Kidney tubule cell (primary cell): ENCODE data around the gene CYP2E1.
A peak's percentile ranks its signal among the peaks of the same experiment; 100 is the strongest.
"Not testable (repeated sequence)": the region's sequence is repeated elsewhere in the genome, so short reads cannot be mapped to it uniquely, and the experiment has no call there.

ENCODE experiments used
- DNase-seq: peaks from one replicate; pipeline ENCODE4 v3.0.0-alpha.2; 2018; ENCODE audit warnings: low spot score

The CYP2E1 gene

DNA sequence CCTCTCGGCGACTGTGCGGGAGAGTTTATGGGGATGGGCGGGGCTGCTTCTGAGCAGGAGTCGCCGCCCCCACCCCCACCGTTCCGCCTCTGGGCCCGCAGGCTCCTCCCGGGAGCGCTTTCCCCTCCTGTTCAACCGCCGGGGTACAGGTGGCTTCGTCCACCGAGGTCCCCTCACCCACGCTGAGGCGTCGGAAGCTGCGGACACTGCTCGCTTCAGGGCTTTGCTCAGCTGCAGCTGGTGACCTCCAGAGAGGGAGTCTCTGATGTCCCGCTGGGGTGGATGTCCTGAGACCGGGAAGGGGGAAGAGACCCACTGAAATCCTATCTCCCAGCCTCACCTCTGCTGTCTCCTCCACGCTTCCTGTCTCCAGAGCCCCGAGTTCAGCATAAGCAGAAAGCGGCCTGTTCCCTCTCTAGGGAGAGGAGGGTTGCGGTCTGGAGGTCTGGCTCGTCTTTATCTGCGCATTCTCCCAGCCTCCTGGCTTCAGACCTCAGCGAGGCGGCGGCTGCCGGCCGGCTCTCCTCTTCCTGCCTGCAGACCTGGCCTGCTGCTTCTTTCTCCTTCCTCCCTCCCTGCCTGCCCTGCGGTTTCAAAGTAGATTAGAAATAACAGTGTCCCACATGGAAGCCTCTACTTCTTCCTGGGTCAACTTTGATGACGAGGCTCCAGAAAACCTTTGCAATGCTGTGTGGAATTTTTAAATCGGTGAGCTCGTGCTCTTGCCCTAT, 1.8 kb downstream of the CYP2E1 start:
- DNase-seq = peak; percentile 32

DNA sequence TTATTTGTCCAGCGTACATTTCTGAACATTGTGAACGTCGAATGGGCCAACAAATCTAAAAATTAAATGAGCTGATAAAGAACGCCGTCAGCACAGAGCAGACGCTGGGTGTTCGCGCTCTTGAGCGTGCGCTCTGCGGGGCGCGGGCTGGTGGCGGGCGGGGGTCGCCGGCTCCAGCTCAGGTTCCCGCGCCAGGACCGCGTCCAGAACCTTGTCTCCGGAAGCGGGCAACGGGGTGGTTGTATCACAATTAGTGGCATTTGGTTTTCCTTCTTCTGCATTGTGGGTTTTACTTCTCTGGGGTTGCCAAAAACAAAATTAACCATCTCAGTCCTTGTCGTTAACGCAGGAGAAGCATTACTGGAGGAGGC, 2.4 kb downstream of the CYP2E1 start:
- no peak for DNase-seq

DNA sequence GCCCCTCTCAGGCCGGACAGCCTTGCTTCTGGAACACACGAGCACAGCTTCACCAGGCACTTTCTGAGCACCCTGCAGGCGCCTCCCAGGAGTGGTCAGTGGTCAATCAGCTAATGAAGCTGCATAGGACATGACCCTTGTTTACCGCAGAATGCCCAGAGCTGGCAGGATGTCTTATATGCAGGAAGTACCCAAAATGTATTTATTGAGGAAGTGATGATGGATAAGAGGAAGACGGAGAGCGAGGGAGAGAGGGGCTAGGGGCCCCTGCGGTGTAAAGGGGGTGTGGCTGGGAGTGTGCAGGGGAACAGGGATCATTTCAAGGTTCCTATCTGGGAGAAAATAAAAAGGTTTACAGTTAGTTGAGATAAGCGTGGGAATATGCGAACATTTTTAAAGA, 3.3 kb downstream of the CYP2E1 start:
- DNase-seq = no peak

GRCh38 chr10:133532871-133533270, 5.7 kb downstream of the CYP2E1 start:
- no peak for DNase-seq

- no peak for DNase-seq
These were observed 7.3 kb downstream of the CYP2E1 start for GRCh38 chr10:133534417-133534816.

- no peak for DNase-seq
These were observed 9.0 kb downstream of the CYP2E1 start for GRCh38 chr10:133536198-133536597.

GRCh38 chr10:133537546-133538545, 10.7 kb downstream of the CYP2E1 start:
- DNase-seq = peak; percentile 69

DNA sequence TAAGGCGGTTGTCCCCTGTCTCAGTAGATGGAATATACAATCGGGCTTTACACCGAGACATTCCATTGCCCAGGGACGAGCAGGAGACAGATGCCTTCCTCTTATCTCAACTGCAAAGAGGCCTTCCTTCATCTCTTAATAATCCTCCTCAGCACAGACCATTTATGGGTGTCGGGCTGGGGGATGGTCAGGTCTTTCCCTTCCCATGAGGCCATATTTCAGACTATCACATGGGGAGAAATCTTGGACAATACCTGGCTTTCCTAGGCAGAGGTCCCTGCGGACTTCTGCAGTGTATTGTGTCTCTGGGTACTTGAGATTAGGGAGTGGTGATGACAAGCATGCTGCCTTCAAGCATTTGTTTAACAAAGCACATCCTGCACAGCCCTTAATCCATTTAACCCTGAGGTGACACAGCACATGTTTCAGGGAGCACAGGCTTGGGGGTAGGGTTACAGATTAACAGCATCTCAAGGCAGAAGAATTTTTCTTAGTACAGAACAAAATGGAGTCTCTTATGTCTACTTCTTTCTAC, 14.3 kb downstream of the CYP2E1 start:
- DNase-seq = not testable (repeated sequence)

GRCh38 chr10:133544506-133544905, 17.3 kb downstream of the CYP2E1 start:
- no peak for DNase-seq

DNA sequence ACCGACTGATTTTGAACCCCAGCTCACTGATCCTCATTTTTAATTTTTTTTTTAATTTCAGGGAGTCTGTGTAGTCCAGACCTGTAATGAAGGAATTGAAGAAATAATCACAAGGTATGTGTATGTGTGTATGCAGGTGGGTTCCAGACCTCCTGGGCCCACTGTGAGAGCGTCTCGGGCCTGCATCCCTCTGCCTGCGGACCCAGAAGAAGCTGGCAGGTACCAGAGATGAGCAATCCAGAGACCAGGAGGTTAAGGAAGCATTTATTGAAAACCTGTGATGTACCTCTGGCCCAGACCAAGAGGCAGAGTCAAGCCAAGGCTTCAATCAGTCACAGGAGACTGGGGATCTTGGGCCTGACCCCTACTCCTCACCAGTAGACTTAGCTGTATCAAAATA, 27.4 kb downstream of the CYP2E1 start:
- no peak for DNase-seq

DNA sequence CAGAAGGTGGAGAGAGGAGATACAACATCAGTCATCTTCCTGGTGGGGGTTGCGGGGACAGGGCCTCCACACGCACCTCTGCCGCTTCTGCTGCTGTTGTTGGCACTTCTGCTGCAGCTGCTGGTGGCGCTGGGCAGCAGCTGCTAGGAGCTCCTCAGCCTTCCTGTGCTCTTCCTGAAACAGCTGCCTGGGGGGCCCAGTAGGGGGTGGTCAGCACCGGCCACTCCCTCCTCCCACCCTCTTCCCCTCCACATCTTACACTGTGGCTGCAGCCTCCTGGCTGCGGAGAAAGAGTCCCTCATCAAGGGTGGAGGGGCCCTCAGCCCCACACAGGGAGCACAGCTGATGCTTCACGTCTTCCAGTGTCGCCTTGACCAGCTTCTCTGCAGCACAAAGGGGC, 28.4 kb downstream of the CYP2E1 start:
- no peak for DNase-seq

DNA sequence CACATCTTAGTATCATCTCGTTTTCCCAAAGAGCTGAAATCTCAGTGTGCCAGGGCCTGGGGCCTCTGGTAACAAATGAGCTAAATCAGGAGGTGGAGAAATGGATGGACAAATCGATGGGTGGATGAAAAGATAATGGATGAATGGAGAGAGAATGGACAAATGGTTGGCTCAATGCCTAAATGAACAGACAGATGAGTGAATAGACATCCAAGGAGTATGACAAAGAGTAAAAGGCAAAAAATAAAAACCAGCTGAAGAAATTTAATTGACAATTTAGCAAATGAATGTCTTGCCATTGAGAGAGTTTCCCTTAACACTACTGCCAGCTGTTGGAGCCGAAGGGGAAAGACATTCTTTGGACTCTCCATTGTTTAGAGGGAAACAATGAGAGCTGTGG, 30.2 kb downstream of the CYP2E1 start:
- DNase-seq = no peak

- DNase-seq = no peak
These were observed 32.1 kb downstream of the CYP2E1 start for GRCh38 chr10:133559216-133559615.

DNA sequence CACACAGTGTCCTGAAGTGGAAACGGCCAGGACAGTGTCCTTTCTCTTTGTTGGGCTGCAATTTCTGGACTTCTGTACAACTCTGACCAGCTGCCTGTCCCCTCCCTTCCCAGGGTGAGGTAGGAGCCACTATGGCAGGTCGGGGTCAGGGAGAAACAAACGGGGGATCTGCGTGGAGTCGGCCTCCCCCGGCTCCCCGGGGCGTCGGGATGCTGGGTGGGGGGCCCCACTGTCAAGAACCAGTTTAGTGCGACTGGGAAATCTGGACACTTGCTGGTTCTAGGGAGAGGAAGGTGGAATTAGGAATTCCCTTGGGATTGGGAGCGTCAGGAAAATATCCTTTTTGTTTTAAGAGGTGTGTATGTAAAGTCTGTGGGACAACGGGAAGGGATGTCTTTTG, 37.7 kb downstream of the CYP2E1 start:
- no peak for DNase-seq

- DNase-seq = no peak
These were observed 38.5 kb downstream of the CYP2E1 start, which contains the start of gene SYCE1 for GRCh38 chr10:133565441-133566294. TSS of gene SYCE1 (minus strand) at chr10:133565583. CDS start at chr10:133565529, 54 bp downstream.

DNA sequence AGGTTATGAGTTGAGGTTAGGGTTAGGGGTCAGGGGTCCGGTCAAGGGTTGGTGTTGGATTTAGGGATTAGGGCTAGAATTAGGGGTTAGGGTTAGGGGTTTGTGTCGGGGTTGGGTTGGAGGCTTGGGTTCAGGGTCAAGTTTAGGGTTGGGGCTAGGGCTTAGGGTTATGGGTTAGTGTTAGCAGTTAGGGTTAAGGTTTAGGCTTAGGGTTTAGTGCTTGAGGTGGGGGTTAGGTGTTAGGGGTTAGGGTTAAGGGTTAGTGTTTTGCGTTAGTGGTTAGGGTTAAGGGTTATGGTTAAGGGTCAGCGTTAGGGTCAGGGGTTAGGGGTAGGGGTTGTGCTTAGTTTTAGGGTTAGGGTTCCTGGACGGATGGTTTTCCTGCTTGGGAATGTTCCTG, 40.0 kb downstream of the CYP2E1 start:
- no peak for DNase-seq

DNA sequence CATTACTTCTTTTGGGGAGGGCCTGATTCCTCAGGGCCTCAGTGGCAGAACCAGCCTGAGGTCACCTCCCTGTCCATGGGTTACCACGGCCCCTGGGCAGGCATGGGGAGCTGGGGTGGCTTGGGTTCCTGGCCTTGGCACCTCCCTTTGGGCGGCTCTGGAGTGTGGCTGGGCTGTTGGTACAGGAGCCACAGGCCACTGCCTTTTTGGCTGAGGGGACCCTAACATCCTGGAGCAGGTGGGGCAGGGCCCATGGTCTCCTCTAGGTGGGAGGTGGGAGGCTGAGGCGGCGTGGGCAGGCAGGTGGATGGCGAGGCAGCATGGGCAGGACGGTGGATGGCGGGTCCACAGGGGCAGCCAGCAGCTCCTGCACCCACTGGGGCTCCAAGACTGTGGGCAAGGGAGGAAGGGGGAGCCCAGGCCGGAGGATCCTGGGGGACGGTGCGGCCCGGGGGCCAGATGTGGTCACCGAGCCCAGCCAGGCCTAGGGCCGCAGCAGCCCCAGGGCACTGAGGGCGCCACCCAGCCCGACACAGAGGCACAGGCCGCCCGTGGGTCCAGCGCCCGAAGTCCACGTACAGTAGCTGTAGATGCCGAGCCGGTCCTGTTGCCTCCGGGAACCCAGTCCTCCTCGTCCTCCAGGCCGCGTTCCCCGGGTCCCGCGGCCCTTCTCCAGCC, 40.6 kb downstream of the CYP2E1 start:
- DNase-seq = no peak

GRCh38 chr10:133568287-133568614, 41.1 kb downstream of the CYP2E1 start:
- DNase-seq = no peak

GRCh38 chr10:133568831-133569527, 41.8 kb downstream of the CYP2E1 start:
- not testable (repeated sequence) for DNase-seq

- DNase-seq = not testable (repeated sequence)
These were observed 42.6 kb downstream of the CYP2E1 start for GRCh38 chr10:133569801-133570200.

GRCh38 chr10:133572055-133572454, 44.9 kb downstream of the CYP2E1 start:
- DNase-seq = not testable (repeated sequence)
